ENCODE data around the gene CNOT2.

The CNOT2 gene

GRCh38 chr12:70242695-70243509, at the start of gene CNOT2:
Gene CNOT2 (plus strand): TSS chr12:70243433. CDS start chr12:70278227, 34,794 bp downstream.
- in situ Hi-C loops (cut with MboI; ENCODE audit: low pct_unique_long_range_greater_than_20kb, low sequenced_read_pairs, unreplicated experiment), result no loop called here
- peak; percentile 83 for DNase-seq (ENCODE audit: low spot score)
- no peak for TF ChIP-seq CTCF (IDR thresholded peaks at IDR 0.05; ENCODE audit: extremely low read depth, insufficient read depth, missing control alignments)

- no peak for DNase-seq (ENCODE audit: low spot score)
- in situ Hi-C loops (cut with MboI; ENCODE audit: low pct_unique_long_range_greater_than_20kb, low sequenced_read_pairs, unreplicated experiment), result no loop called here
- no peak for TF ChIP-seq CTCF (IDR thresholded peaks at IDR 0.05; ENCODE audit: extremely low read depth, insufficient read depth, missing control alignments)
Observed at GRCh38 chr12:70194076-70194475, 49.2 kb upstream of the CNOT2 start.

GRCh38 chr12:70196811-70197281, 46.4 kb upstream of the CNOT2 start:
- in situ Hi-C loops (cut with MboI; ENCODE audit: low pct_unique_long_range_greater_than_20kb, low sequenced_read_pairs, unreplicated experiment), result no loop called here

GRCh38 chr12:70197345-70197744, 45.9 kb upstream of the CNOT2 start:
- in situ Hi-C loops (cut with MboI; ENCODE audit: low pct_unique_long_range_greater_than_20kb, low sequenced_read_pairs, unreplicated experiment), result no loop called here
- DNase-seq (ENCODE audit: low spot score), result no peak
- TF ChIP-seq CTCF (IDR thresholded peaks at IDR 0.05; ENCODE audit: extremely low read depth, insufficient read depth, missing control alignments), result no peak

More at GRCh38 chr12:70196811-70197281, 46.4 kb upstream of the CNOT2 start:
- no peak for TF ChIP-seq CTCF (IDR thresholded peaks at IDR 0.05; ENCODE audit: extremely low read depth, insufficient read depth, missing control alignments)
- no peak for DNase-seq (ENCODE audit: low spot score)

GRCh38 chr12:70213707-70214106, 29.5 kb upstream of the CNOT2 start:
- no peak for TF ChIP-seq CTCF (IDR thresholded peaks at IDR 0.05; ENCODE audit: extremely low read depth, insufficient read depth, missing control alignments)
- in situ Hi-C loops (cut with MboI; ENCODE audit: low pct_unique_long_range_greater_than_20kb, low sequenced_read_pairs, unreplicated experiment), result no loop called here
- DNase-seq (ENCODE audit: low spot score), result no peak

- in situ Hi-C loops (cut with MboI; ENCODE audit: low pct_unique_long_range_greater_than_20kb, low sequenced_read_pairs, unreplicated experiment), result no loop called here
- DNase-seq (ENCODE audit: low spot score), result no peak
- TF ChIP-seq CTCF (IDR thresholded peaks at IDR 0.05; ENCODE audit: extremely low read depth, insufficient read depth, missing control alignments), result no peak
Observed at GRCh38 chr12:70214972-70215617, 28.1 kb upstream of the CNOT2 start.
